PC-9 (cell line): ENCODE results near the gene CMTM8.

Source experiments
- CTCF ChIP-seq: fragments of 200-600 bp; sonication (generic); conservative IDR thresholded peaks from 2 replicates; pipeline ENCODE4 v1.6.1; 2017; ENCODE audit warnings: mixed run types, antibody characterized with exemption, mild to moderate bottlenecking, moderate library complexity
- EZH2 ChIP-seq: fragments of 200-600 bp; sonication (generic); IDR thresholded peaks from 2 replicates; pipeline ENCODE4 v1.8.0; 2017; ENCODE audit warnings: antibody characterized with exemption, low read depth

- TF ChIP-seq CTCF (no peak), EZH2 (no peak)
Measured at GRCh38 chr3:32371461-32372212, 133.2 kb downstream of the CMTM8 start.
